ENCODE measurements around the gene SENP1. TPM values are rescaled to one million over a fixed set of nuclear protein-coding genes. Genes with fewer than 3 reads are reported as not detected.

The SENP1 gene
- total RNA-seq, 1 donor, result 23.9 TPM

GRCh38 chr12:48012070-48012469 lies 93.8 kb downstream of the SENP1 start:
- Histone ChIP-seq H3K9me3 (ENCODE audit: low read depth, low read length) (no peaks in the 10 kb centered on the region), H3K27ac (ENCODE audit: low read depth, low read length) (no peak overlapping the region), H3K4me1 (ENCODE audit: insufficient read depth, low read length) (no peaks in the 10 kb centered on the region), H3K27me3 (ENCODE audit: insufficient read depth, low read length) (peaks cover 72% of the 10 kb centered on the region), H3K79me2 (ENCODE audit: insufficient read depth, low read length) (no peaks in the 10 kb centered on the region), H3K4me3 (ENCODE audit: insufficient read depth, low read length) (no peak overlapping the region), H3K36me3 (ENCODE audit: insufficient read depth, low read length) (no peaks in the 10 kb centered on the region), H3K4me2 (ENCODE audit: insufficient read depth, low read length) (no peak overlapping the region), H4K20me1 (ENCODE audit: insufficient read depth, low read length) (no peaks in the 10 kb centered on the region), H2AFZ (ENCODE audit: low read length) (no peak overlapping the region)
- no peak for DNase-seq (ENCODE audit: insufficient read length, low spot score, missing footprints)
- TF ChIP-seq, protein P1, sequence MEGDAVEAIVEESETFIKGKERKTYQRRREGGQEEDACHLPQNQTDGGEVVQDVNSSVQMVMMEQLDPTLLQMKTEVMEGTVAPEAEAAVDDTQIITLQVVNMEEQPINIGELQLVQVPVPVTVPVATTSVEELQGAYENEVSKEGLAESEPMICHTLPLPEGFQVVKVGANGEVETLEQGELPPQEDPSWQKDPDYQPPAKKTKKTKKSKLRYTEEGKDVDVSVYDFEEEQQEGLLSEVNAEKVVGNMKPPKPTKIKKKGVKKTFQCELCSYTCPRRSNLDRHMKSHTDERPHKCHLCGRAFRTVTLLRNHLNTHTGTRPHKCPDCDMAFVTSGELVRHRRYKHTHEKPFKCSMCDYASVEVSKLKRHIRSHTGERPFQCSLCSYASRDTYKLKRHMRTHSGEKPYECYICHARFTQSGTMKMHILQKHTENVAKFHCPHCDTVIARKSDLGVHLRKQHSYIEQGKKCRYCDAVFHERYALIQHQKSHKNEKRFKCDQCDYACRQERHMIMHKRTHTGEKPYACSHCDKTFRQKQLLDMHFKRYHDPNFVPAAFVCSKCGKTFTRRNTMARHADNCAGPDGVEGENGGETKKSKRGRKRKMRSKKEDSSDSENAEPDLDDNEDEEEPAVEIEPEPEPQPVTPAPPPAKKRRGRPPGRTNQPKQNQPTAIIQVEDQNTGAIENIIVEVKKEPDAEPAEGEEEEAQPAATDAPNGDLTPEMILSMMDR (IDR thresholded peaks at IDR 0.05; ENCODE audit: extremely low read depth, low read depth, low read length), result no peak

DNA sequence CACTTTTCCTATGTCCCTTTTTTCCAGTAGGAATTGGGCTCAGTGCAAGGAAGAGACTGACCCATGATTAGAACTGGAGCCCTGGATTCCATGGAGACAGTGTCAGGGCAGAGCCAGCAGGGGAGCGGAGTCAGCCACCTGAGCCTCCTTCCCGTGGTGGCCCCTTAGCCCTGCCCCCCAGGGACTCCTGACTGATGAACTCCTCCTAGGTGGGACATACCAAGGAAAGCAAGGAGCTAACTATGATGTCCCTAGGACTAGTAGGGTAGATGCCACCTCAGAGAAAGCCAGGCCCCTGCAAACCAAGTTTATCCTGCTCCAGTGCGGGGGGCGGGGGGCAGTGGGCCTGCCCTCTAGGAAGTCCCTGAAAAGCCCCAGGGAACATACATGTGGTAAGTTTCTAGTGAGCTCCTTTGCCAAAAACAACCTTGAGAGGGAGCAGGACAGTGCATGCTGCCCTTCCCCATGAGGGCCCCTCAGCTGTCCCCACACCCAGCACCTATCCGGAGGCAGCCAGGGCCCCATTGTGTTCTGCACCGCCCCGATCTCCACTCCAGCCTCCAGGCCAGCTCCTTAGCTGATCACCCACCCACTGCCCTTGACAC lies 95.4 kb downstream of the SENP1 start:
- Histone ChIP-seq H3K4me3 (ENCODE audit: insufficient read depth, low read length) (no peak overlapping the region), H3K27me3 (ENCODE audit: insufficient read depth, low read length) (peaks cover 77% of the 10 kb centered on the region), H4K20me1 (ENCODE audit: insufficient read depth, low read length) (no peaks in the 10 kb centered on the region), H3K4me1 (ENCODE audit: insufficient read depth, low read length) (no peaks in the 10 kb centered on the region), H3K36me3 (ENCODE audit: insufficient read depth, low read length) (no peaks in the 10 kb centered on the region), H3K27ac (ENCODE audit: low read depth, low read length) (no peak overlapping the region), H3K79me2 (ENCODE audit: insufficient read depth, low read length) (no peaks in the 10 kb centered on the region), H2AFZ (ENCODE audit: low read length) (no peak overlapping the region), H3K9me3 (ENCODE audit: low read depth, low read length) (no peaks in the 10 kb centered on the region), H3K4me2 (ENCODE audit: insufficient read depth, low read length) (no peak overlapping the region)
- no peak for DNase-seq (ENCODE audit: insufficient read length, low spot score, missing footprints)
- TF ChIP-seq, protein P1 (IDR thresholded peaks at IDR 0.05; ENCODE audit: extremely low read depth, low read depth, low read length), result no peak

GRCh38 chr12:48009471-48009870 lies 96.4 kb downstream of the SENP1 start:
- no peaks in the 10 kb centered on the region for H3K36me3 ChIP-seq (ENCODE audit: insufficient read depth, low read length)
- H2AFZ ChIP-seq (ENCODE audit: low read length), result no peak overlapping the region
- H3K4me2 ChIP-seq (ENCODE audit: insufficient read depth, low read length), result no peak overlapping the region
- H3K27me3 ChIP-seq (ENCODE audit: insufficient read depth, low read length), result peaks cover 77% of the 10 kb centered on the region
- TF ChIP-seq, protein P1 (IDR thresholded peaks at IDR 0.05; ENCODE audit: extremely low read depth, low read depth, low read length), result no peak
- no peaks in the 10 kb centered on the region for H3K9me3 ChIP-seq (ENCODE audit: low read depth, low read length)
- no peak overlapping the region for H3K4me3 ChIP-seq (ENCODE audit: insufficient read depth, low read length)
- no peaks in the 10 kb centered on the region for H3K79me2 ChIP-seq (ENCODE audit: insufficient read depth, low read length)
- H3K27ac ChIP-seq (ENCODE audit: low read depth, low read length), result no peak overlapping the region
- no peak for DNase-seq (ENCODE audit: insufficient read length, low spot score, missing footprints)
- no peaks in the 10 kb centered on the region for H3K4me1 ChIP-seq (ENCODE audit: insufficient read depth, low read length)
- no peaks in the 10 kb centered on the region for H4K20me1 ChIP-seq (ENCODE audit: insufficient read depth, low read length)

GRCh38 chr12:48008950-48009349 lies 96.9 kb downstream of the SENP1 start:
- Histone ChIP-seq H3K27ac (ENCODE audit: low read depth, low read length) (no peak overlapping the region), H3K36me3 (ENCODE audit: insufficient read depth, low read length) (no peaks in the 10 kb centered on the region), H3K4me2 (ENCODE audit: insufficient read depth, low read length) (no peak overlapping the region), H3K9me3 (ENCODE audit: low read depth, low read length) (no peaks in the 10 kb centered on the region), H3K27me3 (ENCODE audit: insufficient read depth, low read length) (peaks cover 77% of the 10 kb centered on the region), H3K4me3 (ENCODE audit: insufficient read depth, low read length) (no peak overlapping the region), H3K79me2 (ENCODE audit: insufficient read depth, low read length) (no peaks in the 10 kb centered on the region), H2AFZ (ENCODE audit: low read length) (no peak overlapping the region), H4K20me1 (ENCODE audit: insufficient read depth, low read length) (no peaks in the 10 kb centered on the region), H3K4me1 (ENCODE audit: insufficient read depth, low read length) (no peaks in the 10 kb centered on the region)
- TF ChIP-seq, protein P1 (IDR thresholded peaks at IDR 0.05; ENCODE audit: extremely low read depth, low read depth, low read length), result no peak
- DNase-seq (ENCODE audit: insufficient read length, low spot score, missing footprints), result no peak

Data from osteoblast (primary cell).